HG02938 (cell line): ENCODE results near the gene FUOM.

Experiments used
- ATAC-seq: cut with Tn5 transposase; IDR thresholded peaks from one replicate; pipeline ENCODE4 v1.9.1; 2021; ENCODE audit warnings: mild to moderate bottlenecking, moderate library complexity; ENCODE audit not compliant: unreplicated experiment

Gene FUOM

GRCh38 chr10:133353202-133353959 lies 4.4 kb downstream of the FUOM start:
- no peak for ATAC-seq

- no peak for ATAC-seq
Measured at GRCh38 chr10:133351408-133352318, 6.2 kb downstream of the FUOM start.

- no peak for ATAC-seq
Measured at GRCh38 chr10:133350950-133351329, 6.9 kb downstream of the FUOM start.

GRCh38 chr10:133350283-133350949 lies 7.4 kb downstream of the FUOM start:
- ATAC-seq = no peak

GRCh38 chr10:133349577-133350011 lies 8.2 kb downstream of the FUOM start:
- no peak for ATAC-seq

GRCh38 chr10:133349160-133349568 lies 8.7 kb downstream of the FUOM start:
- no peak for ATAC-seq

- no peak for ATAC-seq
Measured at GRCh38 chr10:133347710-133348517, 9.9 kb downstream of the FUOM start.

- ATAC-seq = no peak
Measured at GRCh38 chr10:133346413-133346812, 11.4 kb downstream of the FUOM start.

GRCh38 chr10:133344236-133344635 lies 13.6 kb downstream of the FUOM start:
- ATAC-seq = no peak

- no peak for ATAC-seq
Measured at GRCh38 chr10:133343558-133343957, 14.3 kb downstream of the FUOM start.

GRCh38 chr10:133342942-133343341 lies 14.9 kb downstream of the FUOM start:
- no peak for ATAC-seq

- no peak for ATAC-seq
Measured at GRCh38 chr10:133341983-133342382, 15.8 kb downstream of the FUOM start.

- no peak for ATAC-seq
Measured at GRCh38 chr10:133339708-133340380, 18.0 kb downstream of the FUOM start.

GRCh38 chr10:133338080-133339071 lies 19.4 kb downstream of the FUOM start:
- no peak for ATAC-seq

- ATAC-seq = no peak
Measured at GRCh38 chr10:133337370-133337725, 20.5 kb downstream of the FUOM start.

- ATAC-seq = no peak
Measured at GRCh38 chr10:133336577-133337369, 21.0 kb downstream of the FUOM start, which contains the start of gene CALY. TSS of gene CALY (minus strand) at chr10:133336896. CDS start at chr10:133328989, 7,907 bp downstream.

- ATAC-seq = no peak
Measured at GRCh38 chr10:133336118-133336576, 21.7 kb downstream of the FUOM start.
